Adrenal gland (tissue), 5 donors: ENCODE data around the gene UNG.

Experiments used
- POLR2A ChIP-seq, 2 donors: fragments of 450-650 bp; IDR thresholded peaks; one replicate each; pipeline ENCODE4 v1.6.1; 2017; ENCODE audit warnings: antibody characterized with exemption in 2 of 2, mild to moderate bottlenecking in 2 of 2, moderate library complexity in 1 of 2
- TF ChIP-seq, protein P1 (sequence below), 6 experiments: fragments of 450-650 bp in 4 of 6; fragments of 200-600 bp in 2 of 6; sonication (generic) in 1 of 6; IDR thresholded peaks; 1 replicate in 5 of 6; 2 replicates in 1 of 6; pipeline versions ENCODE4 v1.5.1 to v1.8.0; 2016 to 2021; ENCODE audit warnings: antibody characterized with exemption in 6 of 6, mild to moderate bottlenecking in 2 of 6, moderate library complexity in 1 of 6
- donor health status: DM: no; HTN: no; CAD: no.

GRCh38 chr12:109100741-109101140 lies 3.3 kb downstream of the UNG start:
- TF ChIP-seq, protein P1, sequence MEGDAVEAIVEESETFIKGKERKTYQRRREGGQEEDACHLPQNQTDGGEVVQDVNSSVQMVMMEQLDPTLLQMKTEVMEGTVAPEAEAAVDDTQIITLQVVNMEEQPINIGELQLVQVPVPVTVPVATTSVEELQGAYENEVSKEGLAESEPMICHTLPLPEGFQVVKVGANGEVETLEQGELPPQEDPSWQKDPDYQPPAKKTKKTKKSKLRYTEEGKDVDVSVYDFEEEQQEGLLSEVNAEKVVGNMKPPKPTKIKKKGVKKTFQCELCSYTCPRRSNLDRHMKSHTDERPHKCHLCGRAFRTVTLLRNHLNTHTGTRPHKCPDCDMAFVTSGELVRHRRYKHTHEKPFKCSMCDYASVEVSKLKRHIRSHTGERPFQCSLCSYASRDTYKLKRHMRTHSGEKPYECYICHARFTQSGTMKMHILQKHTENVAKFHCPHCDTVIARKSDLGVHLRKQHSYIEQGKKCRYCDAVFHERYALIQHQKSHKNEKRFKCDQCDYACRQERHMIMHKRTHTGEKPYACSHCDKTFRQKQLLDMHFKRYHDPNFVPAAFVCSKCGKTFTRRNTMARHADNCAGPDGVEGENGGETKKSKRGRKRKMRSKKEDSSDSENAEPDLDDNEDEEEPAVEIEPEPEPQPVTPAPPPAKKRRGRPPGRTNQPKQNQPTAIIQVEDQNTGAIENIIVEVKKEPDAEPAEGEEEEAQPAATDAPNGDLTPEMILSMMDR (IDR thresholded peaks at IDR 0.05), result no peak
- TF ChIP-seq POLR2A (IDR thresholded peaks at IDR 0.05), result no peak
